GM21528 (cell line): ENCODE data around the gene GPR139.

Experiments
- ATAC-seq: cut with Tn5 transposase; IDR thresholded peaks from one replicate; pipeline ENCODE4 v1.9.1; 2021; ENCODE audit warnings: mild to moderate bottlenecking, moderate library complexity; ENCODE audit not compliant: unreplicated experiment, low FRiP score

The GPR139 gene

GRCh38 chr16:20073203-20074098 is at the start of gene GPR139:
TSS of gene GPR139 (minus strand) at chr16:20073890. CDS start at chr16:20073616, 274 bp downstream.
- no peak for ATAC-seq

DNA sequence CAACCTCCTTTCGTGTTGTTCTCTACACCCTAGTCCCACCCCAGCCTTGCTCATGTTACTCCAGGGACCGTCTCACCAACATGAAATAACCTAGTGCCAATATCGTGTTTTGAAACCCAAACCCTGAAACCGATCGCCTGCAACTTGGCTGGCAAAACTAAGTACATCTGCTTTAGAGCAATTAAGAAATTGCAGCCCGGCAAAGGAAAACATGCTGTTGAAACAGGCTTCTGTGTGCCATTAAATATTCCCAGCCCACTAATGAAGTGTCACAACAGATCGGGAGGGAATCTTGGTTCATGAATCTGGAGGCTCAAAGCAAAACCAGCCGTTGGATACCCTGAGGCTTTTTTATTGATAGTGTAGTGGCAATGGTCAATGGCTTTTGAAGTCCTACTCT is 48.3 kb upstream of the GPR139 start:
- no peak for ATAC-seq

GRCh38 chr16:20114356-20114755 is 40.7 kb upstream of the GPR139 start:
- ATAC-seq: no peak

DNA sequence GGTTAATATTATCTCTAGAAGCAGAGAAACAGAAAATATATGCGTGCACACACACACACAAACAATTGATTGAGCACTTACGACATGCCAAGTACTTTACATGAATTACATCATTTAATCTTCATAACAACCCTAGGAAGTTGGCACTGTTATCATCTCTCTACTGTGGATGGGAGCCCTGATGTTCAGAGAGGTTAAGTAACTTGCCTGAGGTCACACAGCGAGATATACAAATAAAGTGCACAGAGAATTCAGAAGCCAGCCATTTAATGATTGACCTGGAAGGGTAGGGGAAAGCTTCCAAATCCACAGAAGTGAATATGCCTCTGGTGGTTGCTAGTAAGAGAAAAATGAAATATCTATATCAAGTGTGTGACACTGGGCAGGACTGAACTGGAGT is 37.5 kb upstream of the GPR139 start:
- ATAC-seq: no peak

DNA sequence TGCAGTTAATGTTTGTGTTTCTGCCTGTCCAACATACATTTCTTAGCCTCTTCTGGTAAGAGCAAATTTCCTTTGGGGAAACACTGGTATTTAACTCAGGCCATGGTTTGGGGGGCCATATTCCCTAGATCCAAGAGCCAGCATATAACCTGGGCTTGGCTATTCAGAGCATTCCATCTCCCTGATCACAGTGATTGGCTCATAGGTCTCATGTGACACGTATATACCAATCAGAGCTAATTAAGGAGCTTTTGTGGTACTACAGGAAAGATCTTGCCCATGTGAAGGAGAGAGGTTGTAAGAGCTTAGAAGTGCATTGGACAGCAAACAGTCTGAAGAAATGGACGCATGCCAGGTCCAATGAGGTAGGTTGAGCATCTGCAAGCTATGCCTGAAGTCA is 33.4 kb upstream of the GPR139 start:
- no peak for ATAC-seq

- no peak for ATAC-seq
These were observed 31.0 kb upstream of the GPR139 start for GRCh38 chr16:20104563-20105183.

GRCh38 chr16:20102521-20102920 is 28.8 kb upstream of the GPR139 start:
- ATAC-seq: no peak

- ATAC-seq: no peak
These were observed 28.3 kb upstream of the GPR139 start for GRCh38 chr16:20102021-20102420.

GRCh38 chr16:20099375-20099774 is 25.7 kb upstream of the GPR139 start:
- ATAC-seq: no peak

GRCh38 chr16:20094157-20094556 is 20.5 kb upstream of the GPR139 start:
- no peak for ATAC-seq

- ATAC-seq: no peak
These were observed 15.7 kb upstream of the GPR139 start for GRCh38 chr16:20089246-20089965.

GRCh38 chr16:20084624-20085226 is 11.0 kb upstream of the GPR139 start:
- no peak for ATAC-seq

- no peak for ATAC-seq
These were observed 5.4 kb upstream of the GPR139 start for GRCh38 chr16:20079106-20079505.

GRCh38 chr16:20075243-20075642 is 1.6 kb upstream of the GPR139 start:
- ATAC-seq: no peak

GRCh38 chr16:20074099-20074991 is 655 bp upstream of the GPR139 start:
- no peak for ATAC-seq

DNA sequence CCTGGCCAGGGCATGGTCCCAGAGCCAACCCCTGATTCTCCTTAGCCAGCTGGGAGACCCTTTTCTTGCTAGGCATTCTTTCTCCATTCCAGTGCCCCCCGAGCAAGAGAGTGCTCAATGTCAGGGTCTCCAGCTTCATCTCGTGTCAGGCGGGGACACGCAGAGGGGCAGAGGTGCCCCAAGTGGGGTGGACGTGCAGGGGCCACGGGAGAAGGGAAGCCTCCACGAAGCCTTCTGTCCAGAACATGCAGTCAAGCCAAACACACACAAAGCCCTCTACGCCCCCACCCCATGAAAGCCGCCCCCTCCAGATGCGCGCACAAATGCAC is 852 bp downstream of the GPR139 start:
- no peak for ATAC-seq

- no peak for ATAC-seq
These were observed 1.4 kb downstream of the GPR139 start for GRCh38 chr16:20072146-20072873.

GRCh38 chr16:20064931-20065330 is 8.8 kb downstream of the GPR139 start:
- no peak for ATAC-seq

GRCh38 chr16:20064520-20064919 is 9.2 kb downstream of the GPR139 start:
- ATAC-seq: no peak
